BLaER1 (cell line): ENCODE results near the gene NMRK2.
"Not testable (repeated sequence)": the region's sequence is repeated elsewhere in the genome, so short reads cannot be mapped to it uniquely, and the experiment has no call there.

Experiments used
- H3K27ac ChIP-seq: shearing (Covaris generic); formaldehyde crosslinking; 2 replicates; pipeline ENCODE4 v1.8.1; 2022
- H3K27me3 ChIP-seq: shearing (Covaris generic); formaldehyde crosslinking; 2 replicates; pipeline ENCODE4 v1.8.1; 2022
- H3K36me3 ChIP-seq: shearing (Covaris generic); formaldehyde crosslinking; 2 replicates; pipeline ENCODE4 v1.8.1; 2022
- H3K4me1 ChIP-seq: shearing (Covaris generic); formaldehyde crosslinking; 2 replicates; pipeline ENCODE4 v1.8.1; 2022
- H3K4me2 ChIP-seq: shearing (Covaris generic); formaldehyde crosslinking; 2 replicates; pipeline ENCODE4 v1.8.1; 2022
- H3K4me3 ChIP-seq: shearing (Covaris generic); formaldehyde crosslinking; 2 replicates; pipeline ENCODE4 v1.8.1; 2022
- H3K9ac ChIP-seq: shearing (Covaris generic); formaldehyde crosslinking; 2 replicates; pipeline ENCODE4 v1.8.1; 2022
- H3K9me3 ChIP-seq: shearing (Covaris generic); formaldehyde crosslinking; 2 replicates; pipeline ENCODE4 v1.8.1; 2022
- H4K20me1 ChIP-seq: shearing (Covaris generic); formaldehyde crosslinking; 2 replicates; pipeline ENCODE4 v1.8.1; 2022
- Cebpa-rat ChIP-seq: shearing (Covaris generic); IDR thresholded peaks from 2 replicates; pipeline ENCODE4 v1.8.1; 2022

Gene NMRK2

GRCh38 chr19:3950871-3951861 lies 18.3 kb downstream of the NMRK2 start:
- Histone ChIP-seq H3K27me3 (no peaks in the 10 kb centered on the region), H4K20me1 (no peaks in the 10 kb centered on the region), H3K36me3 (peaks cover 15% of the 10 kb centered on the region), H3K9ac (peak overlapping the region; percentile 73), H3K4me3 (peak overlapping the region; percentile 61), H3K4me2 (peak overlapping the region; percentile 89), H3K9me3 (no peaks in the 10 kb centered on the region), H3K27ac (peak overlapping the region; percentile 83), H3K4me1 (peaks cover 38% of the 10 kb centered on the region)
- no peak for TF ChIP-seq Cebpa-rat

- Histone ChIP-seq H3K4me1 (peaks cover 39% of the 10 kb centered on the region), H3K36me3 (peaks cover 31% of the 10 kb centered on the region)
- H3K4me3 ChIP-seq, H3K9me3 ChIP-seq, H3K27me3 ChIP-seq, H3K4me2 ChIP-seq, H4K20me1 ChIP-seq, H3K9ac ChIP-seq, H3K27ac ChIP-seq: not testable (repeated sequence)
Observed at GRCh38 chr19:3952755-3953276, 19.9 kb downstream of the NMRK2 start.

GRCh38 chr19:3954107-3954506 lies 21.2 kb downstream of the NMRK2 start:
- peaks cover 16% of the 10 kb centered on the region for H4K20me1 ChIP-seq
- H3K27ac ChIP-seq = no peak overlapping the region
- no peaks in the 10 kb centered on the region for H3K9me3 ChIP-seq
- H3K4me2 ChIP-seq = no peak overlapping the region
- H3K27me3 ChIP-seq = no peaks in the 10 kb centered on the region
- H3K4me3 ChIP-seq = no peak overlapping the region
- peaks cover 44% of the 10 kb centered on the region for H3K36me3 ChIP-seq
- H3K4me1 ChIP-seq = peaks cover 45% of the 10 kb centered on the region
- TF ChIP-seq Cebpa-rat = no peak
- no peak overlapping the region for H3K9ac ChIP-seq

- peaks cover 35% of the 10 kb centered on the region for H3K4me1 ChIP-seq
- not testable (repeated sequence) for H3K9me3 ChIP-seq, H3K9ac ChIP-seq, H3K27ac ChIP-seq, H3K27me3 ChIP-seq, H3K4me2 ChIP-seq, H3K4me3 ChIP-seq
- H4K20me1 ChIP-seq = peaks cover 16% of the 10 kb centered on the region
- peaks cover 56% of the 10 kb centered on the region for H3K36me3 ChIP-seq
Observed at GRCh38 chr19:3955276-3955675, 22.4 kb downstream of the NMRK2 start.

- H3K4me1 ChIP-seq = peaks cover 31% of the 10 kb centered on the region
- no peak overlapping the region for H3K27ac ChIP-seq
- H3K4me3 ChIP-seq = no peak overlapping the region
- H3K9me3 ChIP-seq = no peaks in the 10 kb centered on the region
- no peaks in the 10 kb centered on the region for H3K27me3 ChIP-seq
- H3K9ac ChIP-seq = no peak overlapping the region
- TF ChIP-seq Cebpa-rat = no peak
- H3K36me3 ChIP-seq = peaks cover 60% of the 10 kb centered on the region
- no peak overlapping the region for H3K4me2 ChIP-seq
- H4K20me1 ChIP-seq = peaks cover 16% of the 10 kb centered on the region
Observed at GRCh38 chr19:3955688-3956087, 22.8 kb downstream of the NMRK2 start.

- Histone ChIP-seq H3K4me2 (no peak overlapping the region), H3K9ac (no peak overlapping the region), H3K27ac (no peak overlapping the region), H3K36me3 (peaks cover 94% of the 10 kb centered on the region), H3K4me1 (peaks cover 7% of the 10 kb centered on the region; the same call in 1 of the 2 replicates), H3K4me3 (no peak overlapping the region), H3K9me3 (no peaks in the 10 kb centered on the region), H4K20me1 (peaks cover 28% of the 10 kb centered on the region), H3K27me3 (no peaks in the 10 kb centered on the region)
- no peak for TF ChIP-seq Cebpa-rat
Observed at GRCh38 chr19:3958836-3959765, 26.2 kb downstream of the NMRK2 start.

GRCh38 chr19:3959766-3960131 lies 26.9 kb downstream of the NMRK2 start:
- Histone ChIP-seq H3K9me3 (no peaks in the 10 kb centered on the region), H3K36me3 (peaks cover 98% of the 10 kb centered on the region)
- no peak for TF ChIP-seq Cebpa-rat

GRCh38 chr19:3961007-3961406 lies 28.1 kb downstream of the NMRK2 start:
- Histone ChIP-seq H3K27me3 (no peaks in the 10 kb centered on the region), H3K9ac (no peak overlapping the region), H3K4me3 (no peak overlapping the region), H4K20me1 (peaks cover 42% of the 10 kb centered on the region), H3K4me1 (peaks cover 7% of the 10 kb centered on the region; the same call in 1 of the 2 replicates), H3K27ac (no peak overlapping the region), H3K36me3 (peaks cover 98% of the 10 kb centered on the region), H3K9me3 (no peaks in the 10 kb centered on the region), H3K4me2 (no peak overlapping the region)
- no peak for TF ChIP-seq Cebpa-rat

More at GRCh38 chr19:3959766-3960131, 26.9 kb downstream of the NMRK2 start:
- Histone ChIP-seq H3K4me1 (peaks cover 7% of the 10 kb centered on the region; the same call in 1 of the 2 replicates), H3K4me3 (no peak overlapping the region), H3K27ac (no peak overlapping the region), H3K27me3 (no peaks in the 10 kb centered on the region), H4K20me1 (peaks cover 29% of the 10 kb centered on the region), H3K4me2 (no peak overlapping the region), H3K9ac (no peak overlapping the region)

- Histone ChIP-seq H3K36me3 (peaks cover 98% of the 10 kb centered on the region), H3K4me3 (no peak overlapping the region), H3K27ac (no peak overlapping the region), H3K4me2 (no peak overlapping the region), H3K27me3 (no peaks in the 10 kb centered on the region), H3K9ac (no peak overlapping the region), H3K4me1 (peaks cover 7% of the 10 kb centered on the region), H4K20me1 (peaks cover 52% of the 10 kb centered on the region), H3K9me3 (no peaks in the 10 kb centered on the region)
- TF ChIP-seq Cebpa-rat = no peak
Observed at GRCh38 chr19:3963458-3964255, 30.8 kb downstream of the NMRK2 start.
